GM10248 (cell line): ENCODE results near the gene P2RX5.

Experiments used
- CTCF ChIA-PET: fragments of 300-600 bp; sonication (Branson Sonifier 250); formaldehyde crosslinking; extraction: SDS; loops from one replicate; lab custom pipeline; 2021; ENCODE audit warnings: antibody characterized with exemption; lab: Yijun Ruan, JAX
- POLR2A ChIA-PET: fragments of 350-650 bp; sonication (Branson Sonifier 250); formaldehyde crosslinking; extraction: SDS; loops from one replicate; lab custom pipeline; 2020; ENCODE audit warnings: antibody characterized with exemption; lab: Yijun Ruan, JAX
- DNase-seq: peaks from one replicate; pipeline ENCODE4 v3.0.0; 2012; ENCODE audit errors: extremely low spot score
- CTCF ChIP-seq: IDR thresholded peaks from 2 replicates; pipeline ENCODE4 v1.5.1; 2012; ENCODE audit warnings: mild to moderate bottlenecking, low read depth; ENCODE audit errors: extremely low read depth, missing control alignments, control extremely low read depth

Gene P2RX5

GRCh38 chr17:3657588-3657869, 38.4 kb downstream of the P2RX5 start:
- ChIA-PET CTCF (no interaction called here), POLR2A (interaction anchor here (0.7 kb wide), 1 partner anchor 21 kb away, joined by 3 read pairs; the partner anchor contains the start of genes CTNS and SHPK)
- no peak for TF ChIP-seq CTCF
- DNase-seq: no peak

- DNase-seq: no peak
- ChIA-PET POLR2A (interaction anchor here (0.7 kb wide), 1 partner anchor 21 kb away, joined by 3 read pairs; the partner anchor contains the start of genes CTNS and SHPK), CTCF (no interaction called here)
- TF ChIP-seq CTCF: no peak
Observed at GRCh38 chr17:3656755-3657587, 39.0 kb downstream of the P2RX5 start.

- POLR2A ChIA-PET: no interaction called here
- no peak for DNase-seq
- no peak for TF ChIP-seq CTCF
- CTCF ChIA-PET: interaction anchor here (1.6 kb wide), 1 partner anchor 20 kb away, joined by 3 read pairs; the partner anchor contains the start of gene SHPK
Observed at GRCh38 chr17:3656353-3656752, 39.6 kb downstream of the P2RX5 start.

- CTCF ChIA-PET: interaction anchor here (1.6 kb wide), 1 partner anchor 20 kb away, joined by 3 read pairs; the partner anchor contains the start of gene SHPK
- no peak for DNase-seq
- POLR2A ChIA-PET: no interaction called here
- TF ChIP-seq CTCF: no peak
Observed at GRCh38 chr17:3655766-3656165, 40.2 kb downstream of the P2RX5 start.

- POLR2A ChIA-PET: no interaction called here
- DNase-seq: peak; percentile 66
- CTCF ChIA-PET: interaction anchor here (0.9 to 2.2 kb wide), 9 partner anchors 9 to 600 kb away, joined by 3 to 6 read pairs (median 3); partner anchors contain the start of gene SHPK
- peak; percentile 26 for TF ChIP-seq CTCF
Observed at GRCh38 chr17:3647769-3648555, 48.0 kb downstream of the P2RX5 start.

GRCh38 chr17:3647251-3647650, 48.7 kb downstream of the P2RX5 start:
- TF ChIP-seq CTCF: no peak
- DNase-seq: no peak
- ChIA-PET POLR2A (no interaction called here), CTCF (interaction anchor here (0.9 to 2.2 kb wide), 6 partner anchors 9 to 599 kb away, joined by 3 to 6 read pairs (median 3); partner anchors contain the start of gene EMC6)
